PFSK-1 (cell line): ENCODE results near the gene FBXO28.

ENCODE experiments used
- POLR2AphosphoS5 ChIP-seq: IDR thresholded peaks from 2 replicates; pipeline ENCODE4 v1.6.1; 2012; ENCODE audit warnings: low read depth, mild to moderate bottlenecking, control low read depth, low read length, moderate library complexity
- SIN3A ChIP-seq: IDR thresholded peaks from 2 replicates; pipeline ENCODE4 v1.6.1; 2012; ENCODE audit warnings: mild to moderate bottlenecking, low read length, moderate library complexity, borderline replicate concordance; ENCODE audit not compliant: insufficient read depth
- TAF1 ChIP-seq: IDR thresholded peaks from 2 replicates; pipeline ENCODE4 v1.6.1; 2012; ENCODE audit warnings: low read length, control low read depth, borderline replicate concordance; ENCODE audit not compliant: insufficient read depth
- TF ChIP-seq, protein P1 (sequence below), 2 experiments: IDR thresholded peaks; 2 replicates each; pipeline versions ENCODE4 v1.6.1 to v1.8.0; 2011 to 2012; ENCODE audit warnings: low read depth in 2 of 2, low read length in 2 of 2, control low read depth in 1 of 2, inconsistent platforms in 1 of 2, mild to moderate bottlenecking in 1 of 2, moderate library complexity in 1 of 2; ENCODE audit not compliant: insufficient read depth in 1 of 2

DNA sequence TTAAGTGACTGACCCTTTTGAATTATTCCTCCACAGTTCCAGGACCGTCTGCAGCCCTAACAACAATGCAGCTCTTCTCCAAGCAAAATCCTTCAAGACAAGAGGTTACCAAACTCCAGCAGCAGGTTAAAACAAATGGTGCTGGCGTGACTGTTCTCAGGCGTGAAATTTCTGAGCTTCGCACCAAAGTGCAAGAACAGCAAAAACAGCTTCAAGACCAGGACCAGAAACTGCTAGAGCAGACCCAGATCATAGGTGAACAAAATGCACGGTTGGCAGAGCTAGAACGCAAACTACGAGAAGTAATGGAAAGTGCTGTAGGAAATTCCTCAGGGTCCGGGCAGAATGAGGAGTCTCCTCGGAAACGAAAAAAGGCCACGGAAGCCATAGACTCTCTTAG, 43.4 kb downstream of the FBXO28 start:
- no peak for TF ChIP-seq TAF1
- TF ChIP-seq, protein P1, sequence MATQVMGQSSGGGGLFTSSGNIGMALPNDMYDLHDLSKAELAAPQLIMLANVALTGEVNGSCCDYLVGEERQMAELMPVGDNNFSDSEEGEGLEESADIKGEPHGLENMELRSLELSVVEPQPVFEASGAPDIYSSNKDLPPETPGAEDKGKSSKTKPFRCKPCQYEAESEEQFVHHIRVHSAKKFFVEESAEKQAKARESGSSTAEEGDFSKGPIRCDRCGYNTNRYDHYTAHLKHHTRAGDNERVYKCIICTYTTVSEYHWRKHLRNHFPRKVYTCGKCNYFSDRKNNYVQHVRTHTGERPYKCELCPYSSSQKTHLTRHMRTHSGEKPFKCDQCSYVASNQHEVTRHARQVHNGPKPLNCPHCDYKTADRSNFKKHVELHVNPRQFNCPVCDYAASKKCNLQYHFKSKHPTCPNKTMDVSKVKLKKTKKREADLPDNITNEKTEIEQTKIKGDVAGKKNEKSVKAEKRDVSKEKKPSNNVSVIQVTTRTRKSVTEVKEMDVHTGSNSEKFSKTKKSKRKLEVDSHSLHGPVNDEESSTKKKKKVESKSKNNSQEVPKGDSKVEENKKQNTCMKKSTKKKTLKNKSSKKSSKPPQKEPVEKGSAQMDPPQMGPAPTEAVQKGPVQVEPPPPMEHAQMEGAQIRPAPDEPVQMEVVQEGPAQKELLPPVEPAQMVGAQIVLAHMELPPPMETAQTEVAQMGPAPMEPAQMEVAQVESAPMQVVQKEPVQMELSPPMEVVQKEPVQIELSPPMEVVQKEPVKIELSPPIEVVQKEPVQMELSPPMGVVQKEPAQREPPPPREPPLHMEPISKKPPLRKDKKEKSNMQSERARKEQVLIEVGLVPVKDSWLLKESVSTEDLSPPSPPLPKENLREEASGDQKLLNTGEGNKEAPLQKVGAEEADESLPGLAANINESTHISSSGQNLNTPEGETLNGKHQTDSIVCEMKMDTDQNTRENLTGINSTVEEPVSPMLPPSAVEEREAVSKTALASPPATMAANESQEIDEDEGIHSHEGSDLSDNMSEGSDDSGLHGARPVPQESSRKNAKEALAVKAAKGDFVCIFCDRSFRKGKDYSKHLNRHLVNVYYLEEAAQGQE (IDR thresholded peaks at IDR 0.05; ENCODE audit: insufficient read depth in 1 of 2, low read depth in 2 of 2, low read length in 2 of 2): no peak
- no peak for TF ChIP-seq SIN3A
- TF ChIP-seq POLR2AphosphoS5: no peak
